HG02588 (cell line): ENCODE data around the gene PTPN4.
"Not testable (repeated sequence)": the region's sequence is repeated elsewhere in the genome, so short reads cannot be mapped to it uniquely, and the experiment has no call there.

Source experiments
- ATAC-seq: cut with Tn5 transposase; IDR thresholded peaks from one replicate; pipeline ENCODE4 v1.9.1; 2021; ENCODE audit warnings: mild to moderate bottlenecking, moderate library complexity; ENCODE audit not compliant: unreplicated experiment

PTPN4 gene

DNA sequence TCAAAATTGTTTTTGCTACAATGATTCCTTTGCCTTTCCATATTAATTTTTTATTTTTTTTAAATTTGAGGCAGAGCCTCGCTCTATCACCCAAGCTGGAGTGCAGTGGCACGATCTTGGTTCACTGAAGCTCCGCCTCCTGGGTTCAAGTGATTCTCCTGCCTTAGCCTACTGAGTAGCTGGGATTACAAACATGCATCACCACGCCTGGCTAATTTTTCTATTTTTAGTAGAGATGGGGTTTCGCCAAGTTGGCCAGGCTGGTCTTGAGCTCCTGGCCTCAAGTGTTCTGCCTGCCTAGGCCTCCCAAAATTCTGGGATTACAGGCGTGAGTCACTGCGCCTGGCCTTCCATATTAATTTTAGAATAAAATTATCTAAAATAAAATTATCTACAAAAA lies 41.3 kb downstream of the PTPN4 start:
- no peak for ATAC-seq

DNA sequence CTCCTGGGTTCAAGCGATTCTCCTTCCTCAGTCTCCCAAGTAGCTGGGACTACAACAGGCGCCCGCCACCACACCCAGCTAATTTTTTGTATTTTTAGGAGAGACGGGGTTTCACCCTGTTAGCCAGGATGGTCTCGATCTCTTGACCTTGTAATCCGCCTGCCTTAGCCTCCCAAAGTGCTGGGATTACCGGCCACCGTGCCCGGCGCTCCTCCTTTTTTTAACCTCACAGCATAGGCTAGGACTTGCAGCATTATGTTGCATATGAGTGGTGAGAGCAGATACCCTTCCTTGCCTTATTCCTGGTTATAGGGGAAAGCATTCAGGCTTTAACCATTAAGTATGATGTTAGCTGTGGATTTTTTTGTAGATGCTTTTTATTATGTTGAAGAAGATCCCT lies 42.3 kb downstream of the PTPN4 start:
- not testable (repeated sequence) for ATAC-seq

GRCh38 chr2:119803101-119803500 lies 43.4 kb downstream of the PTPN4 start:
- no peak for ATAC-seq

GRCh38 chr2:119804409-119804808 lies 44.7 kb downstream of the PTPN4 start:
- not testable (repeated sequence) for ATAC-seq

DNA sequence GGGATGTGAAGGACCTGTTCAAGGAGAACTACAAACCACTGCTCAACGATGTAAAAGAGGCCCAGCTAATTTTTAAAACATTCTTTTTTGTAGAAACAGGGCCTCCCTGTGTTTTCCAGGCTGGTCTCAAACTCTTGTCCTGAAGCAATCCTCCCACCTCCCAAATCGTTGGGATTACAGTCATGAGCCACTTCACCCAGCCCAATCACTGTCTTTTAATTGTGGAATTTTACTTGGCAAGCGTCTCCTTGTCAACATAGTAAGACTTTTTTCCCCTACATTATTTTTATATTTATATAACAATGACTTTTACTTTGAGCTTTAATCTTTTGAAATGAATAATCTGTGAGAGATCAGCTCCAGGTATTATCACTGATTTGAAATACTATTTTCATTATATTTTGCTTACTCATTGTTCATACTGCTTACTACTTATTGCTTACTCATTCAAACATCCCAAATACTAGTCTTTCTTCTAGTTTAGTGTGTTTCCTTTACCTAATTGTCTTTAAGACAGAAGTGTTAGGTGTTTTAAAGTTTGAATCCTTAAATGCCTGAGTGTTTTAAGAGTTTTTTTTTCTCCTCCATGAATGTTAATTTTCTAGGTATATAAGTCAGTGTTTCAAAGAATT lies 48.9 kb downstream of the PTPN4 start:
- ATAC-seq = no peak

- ATAC-seq = no peak
Observed at GRCh38 chr2:119809339-119810048, 49.8 kb downstream of the PTPN4 start.

- ATAC-seq = no peak
Observed at GRCh38 chr2:119810049-119810630, 50.4 kb downstream of the PTPN4 start.

- no peak for ATAC-seq
Observed at GRCh38 chr2:119814216-119814615, 54.5 kb downstream of the PTPN4 start.

DNA sequence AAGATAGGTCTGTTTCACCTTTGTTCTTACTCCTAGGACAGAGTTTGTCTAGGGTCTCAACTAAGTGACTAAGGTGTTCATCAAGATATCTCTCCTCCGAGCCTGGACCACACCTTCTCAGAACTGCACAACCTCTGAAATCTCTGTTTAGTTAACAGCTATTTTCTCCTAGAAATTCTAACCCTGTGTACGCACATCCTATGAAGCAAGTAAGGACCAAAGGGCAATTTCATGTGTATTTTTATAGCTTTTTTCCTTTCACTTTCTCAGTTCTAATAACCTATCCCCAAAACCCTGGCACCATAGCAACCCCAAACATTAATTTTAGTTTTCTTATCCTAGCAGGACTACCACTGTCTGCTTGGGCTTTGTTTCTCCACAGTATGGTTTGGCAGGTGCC lies 59.1 kb downstream of the PTPN4 start:
- ATAC-seq = no peak

GRCh38 chr2:119819846-119820245 lies 60.1 kb downstream of the PTPN4 start:
- ATAC-seq = no peak

GRCh38 chr2:119820275-119820674 lies 60.6 kb downstream of the PTPN4 start:
- ATAC-seq = no peak

GRCh38 chr2:119821266-119821665 lies 61.5 kb downstream of the PTPN4 start:
- no peak for ATAC-seq

DNA sequence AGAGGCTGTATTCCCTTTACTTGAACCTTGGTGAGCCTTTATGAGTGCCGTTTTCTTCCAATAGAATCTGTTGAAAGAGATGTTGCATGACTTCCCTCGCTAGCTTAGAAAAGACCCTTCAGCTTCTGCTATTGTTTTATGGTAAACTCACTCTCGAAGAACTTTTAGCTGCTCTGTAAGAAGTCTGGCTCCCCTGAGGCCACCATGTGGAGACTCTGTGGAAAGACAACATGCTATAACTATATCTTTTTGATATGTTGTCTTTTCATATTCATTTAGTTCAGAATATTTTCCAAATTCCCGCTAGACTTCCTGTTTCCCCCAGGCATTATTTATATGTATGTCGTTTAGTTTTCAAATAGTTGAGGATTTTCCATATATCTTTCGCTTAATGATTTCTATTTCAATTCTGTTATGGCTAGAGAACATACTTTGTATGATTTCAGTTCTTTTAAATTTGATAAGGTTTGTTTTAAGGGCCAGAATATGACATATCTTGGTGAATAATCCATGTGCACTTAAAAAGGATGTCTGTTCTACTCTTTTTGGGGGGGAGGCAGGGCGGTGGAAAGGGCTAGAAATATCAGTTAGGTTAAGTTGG lies 64.1 kb downstream of the PTPN4 start:
- ATAC-seq = no peak

DNA sequence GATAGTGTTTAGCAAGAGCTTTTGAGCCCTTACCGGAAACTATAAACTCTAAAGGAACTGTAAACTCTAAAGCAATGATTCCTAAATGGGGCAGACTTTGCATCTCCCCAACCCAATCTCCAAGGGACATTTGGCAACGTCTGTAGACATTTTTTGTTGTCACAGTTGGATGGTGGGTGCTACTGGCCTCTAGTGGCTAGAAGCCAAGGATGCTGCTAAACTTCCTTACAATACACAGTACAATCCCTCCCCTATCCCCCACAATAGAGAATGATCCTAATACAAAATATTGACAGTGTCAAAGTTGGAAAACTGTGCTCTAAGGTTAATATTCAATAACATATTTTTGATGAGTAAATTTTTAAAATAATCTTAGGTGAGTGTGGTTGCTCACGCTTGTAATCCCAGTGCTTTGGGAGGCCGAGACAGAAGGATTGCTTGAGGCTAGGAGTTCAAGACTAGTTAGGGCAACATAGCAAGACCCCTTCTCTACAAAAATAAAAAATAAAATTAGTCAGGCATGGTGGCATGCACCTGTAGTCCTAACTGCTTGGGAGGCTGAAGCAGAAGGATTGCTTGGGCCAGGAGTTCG lies 66.7 kb downstream of the PTPN4 start:
- ATAC-seq = peak; percentile 57

DNA sequence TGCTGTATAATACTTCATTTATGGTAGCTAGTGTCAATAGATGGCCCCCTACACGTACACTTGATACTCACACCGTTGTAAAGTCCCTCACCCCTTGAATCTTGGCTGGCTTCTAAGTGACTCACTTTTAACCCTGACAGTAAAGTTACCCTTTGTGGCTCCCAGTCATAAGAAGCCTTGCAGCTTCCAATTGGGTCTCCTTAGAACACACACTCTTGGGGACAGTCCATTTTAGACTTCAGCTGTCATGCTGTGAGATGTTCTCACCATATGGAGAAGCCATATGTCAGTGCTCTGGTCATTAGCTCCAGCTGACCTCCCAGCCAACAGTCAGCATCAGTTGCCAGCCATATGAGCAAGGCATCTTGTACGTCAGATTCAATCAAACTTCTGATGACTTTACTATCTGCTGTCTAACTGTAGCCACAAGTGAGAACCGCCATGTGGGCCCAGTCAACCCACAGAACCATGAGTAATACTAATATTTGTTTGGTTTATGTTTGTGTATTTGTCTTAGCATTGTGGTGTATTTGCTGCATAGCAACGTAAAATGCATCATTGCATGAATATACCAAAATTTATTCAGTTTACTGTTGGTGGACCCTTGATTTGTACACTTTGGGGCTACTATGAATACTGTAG lies 68.3 kb downstream of the PTPN4 start:
- no peak for ATAC-seq

DNA sequence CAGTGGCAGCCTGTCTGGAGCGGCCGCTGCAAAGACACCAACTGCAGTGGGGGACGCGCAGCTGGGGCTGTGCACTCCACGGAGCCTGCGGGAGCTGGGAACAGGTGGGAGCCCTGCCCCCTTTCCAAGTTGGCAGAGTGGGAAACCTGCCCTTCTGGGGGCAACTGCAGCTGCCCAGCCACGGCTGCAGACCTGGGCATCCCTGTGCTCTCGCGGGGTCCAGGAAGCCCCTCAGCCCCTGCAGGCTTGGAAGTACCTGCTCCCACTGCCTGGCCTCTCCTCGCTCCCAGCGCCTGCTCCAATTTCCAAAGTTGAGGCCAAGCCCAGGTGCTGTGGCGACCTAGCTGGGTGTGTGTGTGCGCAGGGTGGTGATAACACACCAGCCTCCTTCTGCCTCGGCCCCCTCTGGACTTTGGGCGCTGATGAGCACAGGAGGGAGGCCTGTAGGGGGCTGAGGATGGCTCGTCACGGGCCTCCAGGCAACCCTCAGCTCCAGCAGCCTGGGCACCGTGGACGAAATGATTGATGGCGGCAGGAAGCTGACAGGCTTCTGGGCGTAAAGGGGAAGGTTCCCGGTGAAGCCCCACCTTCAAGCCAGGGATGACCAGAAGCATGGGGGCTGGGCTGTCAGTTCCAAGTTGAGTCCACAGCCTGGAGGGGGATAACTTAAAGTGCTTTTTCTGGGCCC lies 76.9 kb downstream of the PTPN4 start:
- ATAC-seq = no peak

DNA sequence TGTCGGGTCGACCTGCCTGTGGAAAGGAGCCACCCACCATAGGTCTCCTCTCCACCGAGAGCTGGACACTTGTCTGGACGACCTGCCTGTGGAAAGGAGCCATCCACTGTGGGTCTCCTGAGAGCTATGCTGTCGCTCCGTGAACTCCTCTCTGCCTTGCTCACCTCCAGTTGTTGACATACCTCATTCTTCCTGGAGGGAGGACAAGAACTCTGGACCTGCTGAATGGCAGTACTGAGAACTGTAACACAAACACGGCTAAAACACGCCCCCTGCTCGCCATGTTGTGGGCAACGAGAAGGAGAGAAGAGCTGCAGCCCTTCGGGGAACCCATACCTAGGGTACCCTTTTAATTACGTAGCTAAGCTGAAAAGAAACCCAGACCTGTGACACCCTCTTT lies 77.6 kb downstream of the PTPN4 start:
- ATAC-seq = no peak

GRCh38 chr2:119837759-119838158 lies 78.0 kb downstream of the PTPN4 start:
- ATAC-seq = no peak

DNA sequence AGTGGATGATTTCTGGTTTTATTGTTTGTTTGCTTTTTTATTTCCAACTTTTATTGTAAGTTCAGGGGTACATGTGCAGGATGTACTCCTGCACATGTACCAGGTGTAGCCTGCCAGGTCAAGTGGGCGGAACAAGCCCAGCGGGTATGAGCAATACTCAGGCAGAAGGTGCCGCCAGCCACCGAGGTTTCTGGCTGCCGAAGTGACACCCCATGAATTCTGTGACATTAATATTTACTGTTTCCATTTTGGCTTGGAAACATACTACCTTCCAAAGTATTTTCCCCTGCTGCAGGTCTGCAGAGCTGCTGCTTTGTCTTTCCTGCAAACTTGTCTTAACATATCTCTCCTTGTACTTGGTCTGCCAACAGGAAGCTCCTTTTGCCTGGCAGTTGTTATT lies 78.5 kb downstream of the PTPN4 start:
- no peak for ATAC-seq

DNA sequence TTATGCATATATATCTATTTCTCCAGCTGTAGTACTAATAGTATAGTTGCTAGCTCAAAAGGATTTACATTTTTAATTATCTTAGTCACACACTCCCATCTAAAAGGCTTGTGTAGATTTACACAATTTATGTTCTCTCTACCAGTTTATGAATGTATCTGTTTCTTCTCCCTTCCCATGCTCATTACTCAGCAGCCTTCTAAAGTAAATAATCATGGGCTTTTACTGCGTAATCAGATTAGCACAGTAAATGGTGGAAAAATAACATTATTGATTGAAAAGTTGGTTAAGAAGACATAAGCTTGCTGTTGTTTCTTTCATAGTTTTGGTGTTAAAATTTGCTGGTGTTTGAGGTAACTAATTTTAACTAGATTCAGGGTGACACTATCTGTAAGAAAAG lies 81.8 kb downstream of the PTPN4 start:
- no peak for ATAC-seq

DNA sequence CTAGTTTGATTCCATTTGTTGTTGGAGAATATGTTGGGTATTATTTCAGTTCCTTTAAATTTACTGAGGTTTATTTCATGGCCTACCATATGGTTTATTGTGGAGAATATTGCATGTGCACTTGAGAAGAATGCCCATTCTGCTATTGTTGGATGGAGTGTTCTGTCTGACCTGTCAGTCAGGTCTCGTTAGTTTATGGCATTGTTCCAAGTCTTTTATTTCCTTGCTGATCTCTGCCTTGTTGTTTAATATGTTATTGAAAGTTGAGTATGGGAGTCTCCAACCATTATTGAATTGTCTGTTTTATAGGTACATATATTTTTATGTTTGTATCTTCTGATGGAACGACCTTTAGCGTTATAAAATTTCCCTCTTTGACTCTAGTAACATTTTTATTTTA lies 86.3 kb downstream of the PTPN4 start:
- no peak for ATAC-seq
